Vagina (tissue), 2 donors: Measurements from ENCODE around the gene CCDC9. TPM values are rescaled to one million over a fixed set of nuclear protein-coding genes. Genes with fewer than 3 reads are reported as not detected.
A peak's percentile ranks its signal among the peaks of the same experiment; 100 is the strongest.
"Not testable (repeated sequence)": the region's sequence is repeated elsewhere in the genome, so short reads cannot be mapped to it uniquely, and the experiment has no call there.

ENCODE experiments used
- DNase-seq, 2 donors: peaks; one replicate each; pipeline ENCODE4 v3.0.0-alpha.2; 2017; ENCODE audit errors: extremely low spot score in 2 of 2
- H3K27ac ChIP-seq: fragments of 200-600 bp; sonication (generic); one replicate; pipeline ENCODE4 v1.5.1; 2019
- H3K27me3 ChIP-seq: fragments of 200-600 bp; sonication (generic); one replicate; pipeline ENCODE4 v1.5.1; 2019
- H3K36me3 ChIP-seq, 2 donors: fragments of 200-600 bp; sonication (generic); one replicate each; pipeline ENCODE4 v1.5.1; 2017 to 2019
- H3K4me1 ChIP-seq: fragments of 200-600 bp; sonication (generic); one replicate; pipeline ENCODE4 v1.5.1; 2019
- H3K4me3 ChIP-seq, 2 donors: fragments of 200-600 bp; sonication (generic); 1 replicate in 1 of 2; 2 replicates in 1 of 2; pipeline ENCODE4 v1.5.1; 2016 to 2019
- H3K9me3 ChIP-seq: fragments of 200-600 bp; sonication (generic); one replicate; pipeline ENCODE4 v1.5.1; 2019
- POLR2A ChIP-seq, 2 donors: fragments of 450-650 bp; IDR thresholded peaks; one replicate each; pipeline ENCODE4 v1.6.1; 2017; ENCODE audit warnings: antibody characterized with exemption in 2 of 2, mild to moderate bottlenecking in 2 of 2, moderate library complexity in 2 of 2
- POLR2AphosphoS5 ChIP-seq, 2 donors: sonication (generic); formaldehyde crosslinking; IDR thresholded peaks; one replicate each; pipeline ENCODE4 v1.9.0; 2017; ENCODE audit warnings: antibody characterized with exemption in 2 of 2, mild to moderate bottlenecking in 2 of 2, low read depth in 1 of 2; ENCODE audit not compliant: insufficient read depth in 1 of 2
- intact Hi-C: fragments of 100-400 bp; cut with DNase I; formaldehyde crosslinking; loops from one replicate; pipeline ENCODE4 v1.15.1; 2023
- total RNA-seq: library from RNA; depleted of rRNA; stranded (reverse); fragments of >200 nt; gene quantifications from one replicate; pipeline ENCODE4 v1.2.3, GENCODE V29; 2016
- TF ChIP-seq, protein P1 (sequence below), 3 experiments: fragments of 450-650 bp in 2 of 3; fragments of 200-600 bp in 1 of 3; sonication (generic) in 1 of 3; IDR thresholded peaks; one replicate each; pipeline ENCODE4 v1.5.1; 2017 to 2019; ENCODE audit warnings: antibody characterized with exemption in 3 of 3, mild to moderate bottlenecking in 2 of 3, moderate library complexity in 2 of 3

The CCDC9 gene
- total RNA-seq, 1 donor from 2014 or later, result 19.2 TPM

DNA sequence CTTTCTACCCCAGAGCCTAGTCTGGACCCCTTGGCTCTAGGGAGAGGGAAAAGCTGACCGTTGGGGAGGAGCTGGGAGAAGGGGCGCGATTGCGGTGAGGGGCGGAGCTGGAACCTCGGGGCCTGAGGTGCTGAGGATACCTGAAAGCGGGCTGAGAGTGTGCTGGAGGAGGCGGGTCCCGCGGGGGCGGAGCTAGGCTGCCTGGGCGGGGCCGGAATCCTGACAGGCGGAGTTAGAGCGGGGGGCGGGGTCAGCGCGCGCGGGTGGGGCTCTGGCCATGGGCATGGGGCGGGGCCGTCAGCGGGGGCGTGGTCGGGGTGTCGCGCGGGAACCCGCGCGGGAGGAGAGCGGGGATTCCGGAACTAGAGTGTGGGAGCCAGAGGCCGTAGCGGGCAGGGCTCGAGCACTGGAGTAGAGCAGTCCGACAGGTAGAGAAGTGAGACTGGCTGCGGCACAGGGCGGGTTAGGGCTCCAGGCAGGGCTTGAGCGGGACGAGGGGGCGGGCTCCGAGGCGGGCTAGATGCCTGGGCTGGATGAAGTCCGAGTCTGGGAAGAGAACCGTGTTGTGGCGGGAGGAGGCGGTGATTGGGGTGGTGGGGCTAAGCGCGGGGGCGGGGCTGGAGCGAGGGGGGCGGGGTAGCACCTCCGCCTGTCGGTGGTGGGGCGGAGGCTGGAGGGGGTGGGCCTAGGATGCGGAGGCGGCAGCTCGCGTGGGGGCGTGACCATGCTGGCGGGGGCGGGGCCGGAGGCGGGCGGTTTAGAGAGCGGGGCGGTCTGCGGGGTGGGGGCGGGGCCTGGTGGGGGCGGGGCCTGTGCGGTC is 18.0 kb downstream of the CCDC9 start, which contains the start of gene INAFM1:
INAFM1 (plus strand) TSS at position 815 of the 820 bp plus-strand sequence. CDS start 35 bp downstream, outside the sequence.
- Histone ChIP-seq H3K9me3 (no peaks in the 10 kb centered on the region), H3K36me3 (peaks cover 0 to 18% of the 10 kb centered on the region in 2 donors), H3K4me1 (peaks cover 42% of the 10 kb centered on the region), H3K27ac (peak within 1 kb of the TSS; percentile 99), H3K27me3 (no peaks in the 10 kb centered on the region), H3K4me3 (peak within 1 kb of the TSS; percentile 86 to 90)
- intact Hi-C loops, result loop anchor here (10.0 kb wide), 1 partner anchor 241 kb away; the partner anchor contains the start of gene NAPA
- DNase-seq, result peak in 1 of 2 donors; percentile 97
- TF ChIP-seq POLR2AphosphoS5 (IDR thresholded peaks at IDR 0.05; ENCODE audit: insufficient read depth in 1 of 2, low read depth in 1 of 2) (peak in 1 of 2 donors; percentile 29), POLR2A (IDR thresholded peaks at IDR 0.05) (peak in 1 of 2 donors; percentile 77)
- TF ChIP-seq, protein P1, sequence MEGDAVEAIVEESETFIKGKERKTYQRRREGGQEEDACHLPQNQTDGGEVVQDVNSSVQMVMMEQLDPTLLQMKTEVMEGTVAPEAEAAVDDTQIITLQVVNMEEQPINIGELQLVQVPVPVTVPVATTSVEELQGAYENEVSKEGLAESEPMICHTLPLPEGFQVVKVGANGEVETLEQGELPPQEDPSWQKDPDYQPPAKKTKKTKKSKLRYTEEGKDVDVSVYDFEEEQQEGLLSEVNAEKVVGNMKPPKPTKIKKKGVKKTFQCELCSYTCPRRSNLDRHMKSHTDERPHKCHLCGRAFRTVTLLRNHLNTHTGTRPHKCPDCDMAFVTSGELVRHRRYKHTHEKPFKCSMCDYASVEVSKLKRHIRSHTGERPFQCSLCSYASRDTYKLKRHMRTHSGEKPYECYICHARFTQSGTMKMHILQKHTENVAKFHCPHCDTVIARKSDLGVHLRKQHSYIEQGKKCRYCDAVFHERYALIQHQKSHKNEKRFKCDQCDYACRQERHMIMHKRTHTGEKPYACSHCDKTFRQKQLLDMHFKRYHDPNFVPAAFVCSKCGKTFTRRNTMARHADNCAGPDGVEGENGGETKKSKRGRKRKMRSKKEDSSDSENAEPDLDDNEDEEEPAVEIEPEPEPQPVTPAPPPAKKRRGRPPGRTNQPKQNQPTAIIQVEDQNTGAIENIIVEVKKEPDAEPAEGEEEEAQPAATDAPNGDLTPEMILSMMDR (IDR thresholded peaks at IDR 0.05), result no peak

DNA sequence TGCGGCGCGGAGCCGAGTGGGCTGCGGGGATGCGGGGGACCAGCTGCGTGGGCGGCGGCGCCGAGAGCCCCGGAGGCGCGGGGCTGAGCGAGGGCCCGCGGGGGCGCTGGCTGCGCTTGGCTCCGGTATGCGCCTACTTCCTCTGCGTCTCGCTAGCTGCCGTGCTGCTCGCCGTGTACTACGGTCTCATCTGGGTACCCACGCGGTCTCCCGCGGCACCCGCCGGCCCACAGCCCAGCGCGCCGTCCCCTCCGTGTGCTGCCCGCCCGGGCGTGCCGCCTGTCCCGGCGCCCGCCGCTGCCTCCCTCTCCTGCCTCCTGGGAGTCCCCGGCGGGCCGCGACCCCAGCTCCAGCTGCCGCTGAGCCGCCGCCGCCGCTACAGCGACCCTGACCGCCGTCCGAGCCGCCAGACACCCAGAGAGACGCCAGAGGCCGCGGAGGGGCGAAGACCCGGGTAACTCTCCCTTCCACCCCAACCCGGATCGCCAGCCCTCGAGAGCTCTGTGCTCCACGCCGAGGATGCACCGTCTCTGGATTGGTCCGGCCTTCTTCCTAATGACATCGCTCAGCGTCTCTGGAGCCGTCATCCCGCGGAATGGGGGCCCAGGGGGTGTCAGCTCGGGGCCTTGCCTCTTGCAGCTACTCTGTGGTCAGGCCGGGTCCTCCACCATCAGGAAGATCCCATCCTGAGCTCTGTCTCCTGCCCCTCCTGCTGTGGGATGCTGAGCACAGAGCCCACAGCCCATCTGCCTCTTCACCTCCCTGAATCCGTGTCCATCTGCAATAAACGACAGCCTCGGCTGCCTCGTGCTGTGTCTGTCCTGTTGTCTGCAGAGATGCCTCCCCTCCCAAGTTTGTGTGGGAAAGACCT is 18.8 kb downstream of the CCDC9 start:
- Histone ChIP-seq H3K27ac (peak overlapping the region; percentile 99), H3K4me1 (peaks cover 49% of the 10 kb centered on the region), H3K36me3 (peaks cover 0 to 14% of the 10 kb centered on the region in 2 donors), H3K9me3 (no peaks in the 10 kb centered on the region), H3K4me3 (peak overlapping the region; percentile 86 to 90), H3K27me3 (no peaks in the 10 kb centered on the region)
- DNase-seq, result no peak
- TF ChIP-seq POLR2AphosphoS5 (IDR thresholded peaks at IDR 0.05; ENCODE audit: insufficient read depth in 1 of 2, low read depth in 1 of 2), result no peak
- TF ChIP-seq, protein P1 (IDR thresholded peaks at IDR 0.05), result no peak
- peak in 1 of 2 donors; percentile 29 for TF ChIP-seq POLR2A (IDR thresholded peaks at IDR 0.05)
- intact Hi-C loops, result loop anchor here (10.0 kb wide), 1 partner anchor 240 kb away; the partner anchor contains the start of gene NAPA

DNA sequence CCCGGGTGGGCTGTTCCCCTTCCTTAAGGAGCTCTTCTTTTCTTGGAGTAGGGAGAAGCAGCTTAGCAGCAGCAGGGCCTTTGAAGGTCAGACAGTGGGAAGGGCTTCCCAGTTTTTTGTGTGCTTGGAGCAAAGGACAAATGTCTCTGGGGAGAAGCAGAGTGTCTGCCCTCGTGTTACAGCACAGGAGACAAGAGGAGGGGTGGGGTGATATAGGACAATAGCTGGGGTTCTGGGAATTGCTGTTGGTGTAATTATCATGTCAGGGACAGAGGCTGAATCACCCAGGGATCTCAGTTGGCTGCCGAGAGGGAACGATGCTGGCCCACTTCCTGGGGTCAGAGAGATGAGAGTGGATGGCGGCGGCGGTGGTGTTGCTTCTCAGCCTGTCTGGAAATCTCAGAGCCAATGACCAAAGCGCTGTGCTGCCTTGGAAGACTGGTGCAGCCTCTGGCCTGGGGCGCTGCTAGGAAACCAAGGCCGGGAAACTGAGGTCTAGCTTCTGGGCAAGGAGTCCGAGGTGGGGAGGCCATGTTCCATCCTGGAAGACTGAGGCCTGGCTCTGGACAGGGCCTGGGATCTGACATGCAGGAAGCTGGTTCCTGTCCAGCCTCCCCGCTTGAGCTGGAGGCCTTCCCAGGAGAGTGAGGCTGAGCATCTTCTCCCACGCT is 19.6 kb downstream of the CCDC9 start:
- Histone ChIP-seq H3K4me1 (peaks cover 49% of the 10 kb centered on the region), H3K9me3 (no peaks in the 10 kb centered on the region), H3K27ac (peak overlapping the region; percentile 99), H3K4me3 (peak overlapping the region; percentile 86 to 90), H3K27me3 (no peaks in the 10 kb centered on the region), H3K36me3 (peaks cover 0 to 6% of the 10 kb centered on the region in 2 donors)
- intact Hi-C loops, result loop anchor here (10.0 kb wide), 1 partner anchor 239 kb away; the partner anchor contains the start of gene NAPA
- DNase-seq, result no peak
- no peak for TF ChIP-seq POLR2A (IDR thresholded peaks at IDR 0.05)
- TF ChIP-seq, protein P1 (IDR thresholded peaks at IDR 0.05), result no peak
- TF ChIP-seq POLR2AphosphoS5 (IDR thresholded peaks at IDR 0.05; ENCODE audit: insufficient read depth in 1 of 2, low read depth in 1 of 2), result no peak

DNA sequence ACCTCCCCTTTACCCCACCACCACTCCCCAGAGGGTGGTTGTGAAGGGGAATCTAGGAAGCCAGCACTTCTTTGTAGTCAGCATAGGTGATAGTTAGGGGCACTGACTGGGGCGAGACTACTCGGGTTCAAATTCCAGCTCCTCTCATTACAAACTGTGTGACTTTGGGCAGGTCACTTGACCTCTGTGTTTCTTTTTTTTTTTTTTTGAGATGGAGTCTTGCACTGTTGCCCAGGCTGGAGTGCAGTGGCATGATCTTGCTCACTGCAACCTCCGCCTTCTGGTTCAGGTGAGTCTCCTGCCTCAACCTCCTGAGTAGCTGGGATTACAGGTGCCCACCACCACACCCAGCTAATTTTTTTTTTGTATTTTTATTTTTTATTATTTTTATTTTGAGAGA is 20.2 kb downstream of the CCDC9 start:
- Histone ChIP-seq H3K27ac (peak overlapping the region; percentile 99), H3K4me1 (peaks cover 48% of the 10 kb centered on the region)
- H3K4me3 ChIP-seq, H3K36me3 ChIP-seq, H3K27me3 ChIP-seq, DNase-seq, H3K9me3 ChIP-seq: not testable (repeated sequence)
- intact Hi-C loops, result loop anchor here (10.0 kb wide), 1 partner anchor 238 kb away; the partner anchor contains the start of gene NAPA
